NCI-H2029 (cell line): ENCODE data around the gene ZFP1.
"Not testable (repeated sequence)": the region's sequence is repeated elsewhere in the genome, so short reads cannot be mapped to it uniquely, and the experiment has no call there.

Experiments used
- DNase-seq: peaks from one replicate; lab custom pipeline; 2025; lab: John Stamatoyannopoulos, UW

The ZFP1 gene

DNA sequence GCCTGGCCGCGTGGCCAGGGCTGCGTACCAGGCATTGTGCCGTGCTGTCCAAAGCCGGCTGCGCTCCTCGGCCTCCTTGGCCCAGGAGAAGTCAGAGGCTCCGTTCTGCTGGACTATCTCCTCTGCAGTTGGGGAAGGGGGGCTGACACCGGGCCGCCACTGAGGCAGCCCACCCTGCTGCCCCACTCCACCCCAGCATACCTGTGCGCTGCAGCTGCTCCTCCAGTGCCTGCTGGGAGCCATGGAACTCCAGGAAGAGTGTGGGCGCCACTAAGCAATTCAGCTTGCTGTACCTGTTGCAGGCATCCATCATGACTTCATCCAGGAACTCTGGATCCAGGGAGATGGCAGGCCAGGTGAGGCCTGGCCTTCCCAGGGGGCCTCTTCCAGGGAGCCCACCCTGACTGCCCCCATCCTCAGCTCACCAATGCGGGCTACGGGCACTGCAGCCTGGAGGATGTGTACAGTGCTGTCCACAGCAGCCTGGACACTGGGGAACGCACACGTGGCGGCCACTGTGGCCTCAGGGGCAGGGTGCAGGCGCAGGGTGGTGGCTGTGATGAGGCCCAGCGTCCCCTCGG lies 34.7 kb upstream of the ZFP1 start:
- no peak for DNase-seq

DNA sequence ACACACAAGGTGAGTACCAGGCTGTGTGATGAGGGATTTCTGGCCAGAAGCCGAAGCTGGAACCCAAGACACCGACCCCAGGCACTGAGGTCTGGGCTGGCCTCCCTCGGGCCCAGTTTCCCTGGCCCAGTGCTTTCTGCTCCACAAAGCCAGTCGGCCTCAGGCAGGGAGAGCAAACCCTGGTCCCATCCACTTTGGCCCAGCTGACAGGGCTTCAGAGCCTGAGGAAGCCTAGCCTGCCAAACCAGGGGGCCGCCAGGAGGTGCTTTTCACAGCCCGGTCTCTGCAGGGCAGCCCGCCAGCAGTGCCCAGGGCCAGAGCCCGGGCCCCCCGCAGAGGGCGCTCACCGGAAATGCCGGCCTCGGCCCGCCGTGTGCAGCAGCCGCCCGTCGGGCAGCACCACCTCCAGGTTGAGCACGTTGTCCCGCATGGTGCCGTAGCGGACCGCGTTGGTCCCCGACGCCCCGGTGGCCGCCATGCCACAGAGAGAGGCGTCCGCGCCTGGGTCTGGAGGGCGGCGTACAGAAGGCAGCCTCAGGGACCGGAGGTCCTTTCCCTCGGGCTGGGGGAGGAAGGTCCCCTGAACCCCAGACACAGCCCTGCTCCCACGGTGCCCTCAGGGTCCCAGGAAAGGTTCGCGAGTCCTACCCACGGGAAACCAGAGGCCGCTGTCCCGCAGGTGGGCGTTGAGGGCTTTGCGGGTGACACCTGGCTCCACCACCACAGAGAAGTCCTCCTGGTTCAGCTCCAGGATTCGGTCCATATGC lies 34.0 kb upstream of the ZFP1 start:
- DNase-seq: peak; percentile 43

DNA sequence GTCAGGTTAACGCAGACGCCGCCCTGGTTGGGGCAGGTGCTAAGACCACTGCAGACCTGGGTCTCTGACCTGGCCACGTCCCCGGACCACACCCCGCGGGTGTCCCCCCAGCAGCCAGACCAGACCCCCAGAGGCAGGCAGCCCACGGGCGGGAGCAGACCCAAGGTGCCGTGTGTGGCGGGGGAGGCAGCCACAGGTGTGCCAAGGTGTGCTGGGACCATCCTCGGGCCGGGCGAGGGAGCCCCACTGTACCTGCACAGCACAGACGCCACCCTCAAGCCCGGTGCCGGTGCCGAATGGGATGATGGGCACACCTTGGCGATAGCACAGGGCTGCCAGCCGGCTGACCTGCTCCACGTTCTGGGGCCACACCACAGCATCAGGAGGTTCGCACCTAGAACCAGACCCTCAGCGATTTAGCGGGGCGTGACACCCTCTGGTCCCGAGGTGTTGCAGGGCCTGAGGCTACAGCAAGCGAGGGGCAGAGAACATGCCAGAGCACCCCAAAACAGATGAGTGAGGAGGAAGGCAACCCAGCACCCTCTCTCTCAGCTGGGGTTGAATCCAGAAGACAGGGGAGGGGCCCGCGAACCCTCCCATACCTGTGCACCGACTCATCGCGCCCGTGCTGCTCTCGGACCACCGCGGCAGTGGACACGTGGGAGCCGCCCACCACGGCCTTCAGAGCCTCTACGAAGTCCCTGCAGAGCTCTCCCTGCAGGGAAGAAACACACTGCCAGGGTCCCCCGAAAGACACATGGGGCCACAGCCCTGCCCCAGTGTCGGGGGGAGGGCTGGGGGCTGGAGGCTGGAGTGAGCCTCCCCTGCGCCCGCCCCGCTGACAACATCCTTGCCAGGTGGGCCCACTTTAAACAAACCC lies 33.1 kb upstream of the ZFP1 start:
- no peak for DNase-seq

DNA sequence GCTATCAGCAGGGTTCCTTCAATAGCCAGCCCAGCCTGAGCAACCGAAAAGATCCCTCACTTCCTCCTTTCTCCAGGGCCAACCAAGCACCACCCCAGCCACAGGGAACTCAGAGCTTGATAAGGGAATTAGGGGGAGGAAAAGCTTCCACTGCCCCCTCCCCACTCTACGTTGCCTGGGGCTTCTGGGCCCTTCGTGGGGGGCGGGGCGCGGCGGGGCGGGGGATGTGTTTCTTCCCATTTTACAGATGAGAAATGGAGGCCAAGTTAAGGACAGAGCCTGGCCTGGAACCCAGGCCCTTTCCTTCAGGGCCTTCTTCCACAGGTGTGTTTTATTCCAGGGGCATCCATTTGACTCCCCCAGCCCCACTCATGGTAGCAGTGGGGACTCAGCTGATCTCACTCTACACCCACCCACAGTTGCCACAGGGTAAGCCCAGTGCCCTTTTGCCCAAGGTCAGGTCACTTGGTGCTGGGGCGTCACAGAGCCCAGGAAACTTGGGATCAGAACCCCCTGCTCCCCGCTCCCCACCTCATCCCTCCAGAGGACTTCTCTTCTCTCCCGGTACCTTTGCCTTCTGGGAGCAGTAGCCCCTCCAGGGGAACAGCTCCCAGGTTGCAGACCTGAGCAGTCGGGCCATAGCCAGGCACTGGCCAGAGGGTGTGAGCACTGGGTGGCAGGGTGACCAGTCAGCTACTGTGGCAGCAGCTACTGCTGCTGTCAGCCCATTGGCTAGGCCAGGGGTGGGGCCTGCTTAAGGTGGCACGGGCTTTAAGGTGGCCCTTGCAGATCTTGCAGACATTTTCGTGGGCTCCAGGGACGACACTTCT lies 32.0 kb upstream of the ZFP1 start, which contains the start of gene LDHD:
LDHD (minus strand) TSS at position 700 of the 830 bp plus-strand sequence; CDS start at position 640, 60 bp downstream.
- no peak for DNase-seq

DNA sequence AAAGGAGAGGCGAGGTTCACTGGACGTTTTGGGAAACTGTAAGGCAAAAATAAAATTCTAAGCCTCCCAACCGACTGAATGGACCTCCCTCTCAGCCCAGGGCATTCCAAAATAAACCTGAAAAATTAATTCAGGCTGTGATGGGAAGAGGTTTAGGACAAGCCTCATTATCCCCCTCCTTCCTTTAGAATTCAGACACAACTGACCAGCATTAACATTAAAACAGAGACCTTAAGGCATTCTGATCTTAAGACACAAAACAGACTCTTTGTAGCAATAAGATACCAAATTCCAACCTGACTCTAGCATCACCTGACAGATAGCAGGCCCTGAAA lies 31.4 kb upstream of the ZFP1 start:
- DNase-seq: no peak

DNA sequence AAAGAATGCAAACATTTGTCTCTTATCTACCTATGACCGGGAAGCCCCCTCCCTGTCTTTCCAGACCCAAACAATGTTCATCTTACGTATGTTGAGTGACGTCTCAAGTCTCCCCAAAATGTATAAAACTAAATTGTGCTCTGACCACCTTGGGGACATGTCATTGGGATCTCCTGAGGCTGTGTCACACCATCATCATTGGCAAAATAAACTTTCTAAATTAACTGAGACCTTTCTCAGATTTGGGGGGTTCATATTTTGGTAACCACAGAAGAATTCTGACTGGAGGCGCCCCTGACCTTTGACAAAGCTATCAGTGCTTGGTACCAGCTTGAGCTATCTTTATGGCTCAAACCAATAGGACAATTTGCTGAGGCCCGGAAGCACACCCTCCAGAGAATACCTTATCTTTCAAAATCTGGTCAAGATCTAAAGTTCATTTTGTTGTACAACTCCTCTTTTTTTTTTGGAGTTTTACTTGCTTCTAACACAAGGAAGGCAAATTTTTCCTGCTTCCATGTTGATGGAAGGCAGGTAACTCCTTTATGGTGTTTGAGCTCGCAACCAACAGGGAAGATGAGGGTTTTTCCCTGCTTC lies 29.3 kb upstream of the ZFP1 start:
- no peak for DNase-seq

DNA sequence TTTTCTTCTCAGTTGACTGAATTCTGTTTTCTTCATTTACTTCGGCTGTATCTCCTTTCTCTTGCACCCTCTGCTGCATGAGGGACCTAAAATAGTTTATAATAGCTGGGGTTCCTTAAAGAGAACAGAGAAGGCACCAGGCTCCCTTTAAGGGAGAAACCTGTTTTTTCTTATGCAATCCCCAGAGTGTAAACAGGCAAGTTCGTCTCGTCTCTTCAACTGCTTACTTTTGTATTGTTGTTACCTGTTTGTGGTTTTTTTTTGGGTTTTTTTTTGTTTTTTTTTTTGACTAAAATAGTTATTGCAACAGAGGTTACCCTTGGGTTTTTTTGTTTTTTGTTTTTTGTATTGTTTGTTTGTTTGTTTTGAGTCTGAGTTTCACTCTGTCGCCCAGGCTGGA lies 28.1 kb upstream of the ZFP1 start:
- DNase-seq: no peak

DNA sequence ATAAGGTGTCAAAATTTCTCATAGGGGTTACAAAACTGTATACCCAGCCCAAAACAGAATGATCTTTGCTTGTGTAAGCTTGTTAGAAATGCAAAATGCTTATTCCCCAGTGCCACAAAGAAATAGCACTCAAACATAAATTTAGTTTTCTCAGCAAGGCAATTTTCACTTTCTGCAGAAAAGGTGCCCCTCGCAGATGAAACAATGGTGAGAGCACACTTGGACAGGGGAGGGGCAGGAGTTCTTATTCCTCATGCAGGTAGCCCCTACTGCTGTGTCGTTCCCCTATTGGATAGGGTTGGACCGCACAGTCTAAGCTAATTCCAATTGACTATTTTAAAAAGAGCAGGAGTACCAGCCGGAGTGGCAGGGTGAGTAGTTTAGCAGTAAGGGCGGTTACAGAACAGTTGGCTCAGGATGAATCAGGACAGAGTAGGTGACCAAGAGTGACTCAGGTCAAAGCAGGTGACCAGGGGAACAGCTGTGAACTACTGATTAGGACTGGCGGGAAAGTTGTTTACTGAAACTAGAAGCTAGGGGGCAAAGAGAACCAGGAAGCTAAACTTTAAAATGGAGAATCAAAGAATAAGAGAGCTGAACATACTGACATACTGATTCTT lies 26.3 kb upstream of the ZFP1 start:
- DNase-seq: no peak

DNA sequence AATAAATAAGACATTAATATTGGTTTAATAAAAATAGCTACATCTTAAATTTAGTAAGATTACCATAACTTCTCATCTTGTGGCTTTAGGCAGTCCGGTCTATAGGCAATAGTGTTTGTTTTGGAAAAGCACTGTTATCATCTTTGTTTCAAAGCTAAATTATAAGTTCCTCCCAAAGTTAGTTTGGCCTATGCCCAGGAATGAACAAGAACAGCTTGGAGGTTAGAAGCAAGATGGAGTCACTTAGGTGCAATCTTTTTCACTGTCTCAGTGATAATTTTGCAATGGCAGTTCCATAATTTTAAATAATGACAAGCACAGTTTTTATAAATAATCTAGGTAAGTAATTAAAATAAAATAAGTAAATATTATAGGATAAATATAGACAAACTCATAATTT lies 25.7 kb upstream of the ZFP1 start:
- no peak for DNase-seq

DNA sequence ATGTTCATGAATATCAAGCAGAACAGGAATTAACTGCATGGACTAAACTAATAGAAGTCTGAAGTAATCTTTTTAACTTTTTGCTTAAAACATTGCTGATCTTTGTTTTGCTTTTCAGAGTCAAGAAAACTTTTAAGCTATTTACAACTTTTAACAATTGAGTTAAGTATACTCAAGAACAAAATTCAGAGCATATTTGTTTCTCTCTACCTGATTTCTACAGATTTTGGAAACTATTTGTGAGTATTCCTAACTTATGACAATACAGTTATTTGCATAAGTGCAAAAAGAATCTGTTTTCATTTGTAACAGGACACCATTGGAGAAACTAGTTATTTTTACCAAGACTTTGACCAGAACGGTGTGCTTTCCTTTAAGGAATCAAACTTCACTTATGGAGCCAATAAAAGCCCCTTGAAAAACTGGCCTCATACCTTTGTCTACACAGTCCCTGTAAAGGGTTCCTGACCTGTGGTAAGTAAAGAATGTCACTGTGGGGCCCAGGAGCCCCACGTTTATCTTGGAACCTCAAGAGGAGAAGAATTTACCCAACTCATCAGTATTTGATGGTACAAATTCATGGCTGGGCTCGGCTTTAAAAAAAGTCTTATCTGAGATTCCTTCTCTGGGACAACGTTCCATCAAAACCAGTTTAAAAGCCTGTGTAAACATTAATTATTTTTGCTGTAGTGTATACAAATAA lies 20.5 kb upstream of the ZFP1 start:
- no peak for DNase-seq

DNA sequence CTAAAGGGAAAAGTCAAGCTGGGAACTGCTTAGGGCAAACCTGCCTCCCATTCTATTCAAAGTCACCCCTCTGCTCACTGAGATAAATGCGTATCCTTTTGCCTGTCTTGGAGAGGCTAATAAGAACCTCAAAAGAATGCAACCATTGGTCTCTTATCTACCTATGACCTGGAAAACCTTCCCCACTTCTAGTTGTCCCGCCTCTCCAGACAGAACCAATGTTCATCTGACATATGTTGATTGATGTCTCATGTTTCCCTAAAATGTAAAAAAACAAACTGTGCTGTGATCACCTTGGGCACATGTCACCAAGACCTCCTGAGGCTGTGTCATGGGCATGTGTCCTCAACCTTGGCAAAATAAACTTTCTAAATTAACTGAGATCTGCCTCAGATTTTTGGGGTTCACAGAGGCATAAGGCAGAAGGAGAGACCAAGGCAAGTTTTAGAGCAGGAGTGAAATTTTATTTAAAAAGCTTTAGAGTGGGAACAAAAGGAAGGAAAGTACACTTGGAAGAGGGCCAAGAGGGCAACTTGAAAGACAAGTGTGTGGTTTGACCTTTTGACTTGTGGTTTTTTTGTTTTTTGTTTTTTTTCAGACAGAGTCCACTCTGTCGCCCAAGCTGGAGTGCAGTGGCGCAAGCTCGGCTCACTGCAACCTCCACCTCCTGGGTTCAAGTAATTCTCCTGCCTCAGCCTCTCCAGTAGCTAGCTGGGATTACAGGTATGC lies 18.7 kb upstream of the ZFP1 start:
- DNase-seq: not testable (repeated sequence)

DNA sequence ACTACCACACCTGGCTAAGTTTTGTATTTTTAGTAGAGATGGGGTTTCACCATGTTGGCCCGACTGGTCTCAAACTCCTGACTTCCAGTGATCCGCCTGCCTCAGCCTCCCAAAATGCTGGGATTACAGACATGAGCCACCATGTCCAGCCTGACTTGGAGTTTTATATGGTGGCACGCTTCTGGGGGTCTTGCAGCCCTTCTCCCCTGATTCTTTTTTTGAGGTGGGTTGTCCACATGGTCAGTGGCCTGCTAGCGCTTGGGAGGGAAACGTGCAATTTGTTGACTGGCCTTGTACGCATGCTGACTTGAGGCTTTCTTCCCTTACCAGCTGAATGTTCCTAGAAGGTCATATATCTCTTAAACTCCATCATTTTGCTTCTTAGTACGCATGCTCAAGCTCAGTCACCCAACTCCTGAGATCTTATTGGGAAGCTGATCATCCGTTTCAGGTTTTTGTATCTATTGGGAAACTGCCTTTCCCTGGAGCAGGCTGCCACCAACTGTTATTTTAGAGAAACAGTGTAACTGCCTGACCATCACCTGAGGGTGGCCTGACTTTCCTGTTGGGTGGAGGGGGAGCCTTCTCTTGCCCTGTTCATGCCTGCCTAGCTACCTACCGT lies 18.1 kb upstream of the ZFP1 start:
- no peak for DNase-seq

DNA sequence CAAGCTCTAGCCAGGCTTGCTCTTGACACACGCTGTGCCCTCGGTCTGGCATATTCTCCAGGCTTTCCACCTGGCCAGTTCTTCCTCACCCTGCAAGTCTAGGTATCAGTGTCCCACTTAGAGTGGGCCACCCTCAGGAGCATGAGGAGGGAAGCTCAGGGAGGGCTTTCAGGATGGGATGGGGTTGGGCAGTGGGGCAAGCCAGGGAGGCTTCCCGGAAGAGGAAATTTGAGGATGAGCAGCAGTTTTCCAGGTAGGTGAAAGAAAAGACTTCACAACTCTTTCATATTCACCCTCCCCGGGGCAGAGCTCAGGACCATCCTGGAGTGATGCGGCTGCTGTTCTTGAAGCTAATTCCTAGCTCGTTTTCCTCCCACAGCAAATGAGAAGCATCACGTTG lies 17.2 kb upstream of the ZFP1 start:
- no peak for DNase-seq

DNA sequence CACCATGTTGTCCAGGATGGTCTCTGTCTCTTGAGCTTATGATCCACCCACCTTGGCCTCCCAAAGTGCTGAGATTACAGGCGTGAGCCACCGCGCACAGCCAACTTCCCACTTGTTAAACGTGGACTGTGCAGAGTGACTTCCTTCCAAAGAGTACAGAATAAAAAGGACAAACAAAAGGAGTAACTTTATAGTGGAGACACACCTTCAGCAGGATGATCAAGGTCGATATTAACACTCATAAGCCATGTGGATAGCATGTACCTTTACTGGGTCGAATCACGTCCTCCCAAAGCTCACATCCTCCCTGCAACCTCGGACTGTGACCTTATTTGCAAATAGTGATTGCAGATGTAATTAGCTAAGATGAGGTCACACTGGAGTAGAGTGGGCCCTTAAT lies 10.1 kb upstream of the ZFP1 start:
- DNase-seq: no peak

DNA sequence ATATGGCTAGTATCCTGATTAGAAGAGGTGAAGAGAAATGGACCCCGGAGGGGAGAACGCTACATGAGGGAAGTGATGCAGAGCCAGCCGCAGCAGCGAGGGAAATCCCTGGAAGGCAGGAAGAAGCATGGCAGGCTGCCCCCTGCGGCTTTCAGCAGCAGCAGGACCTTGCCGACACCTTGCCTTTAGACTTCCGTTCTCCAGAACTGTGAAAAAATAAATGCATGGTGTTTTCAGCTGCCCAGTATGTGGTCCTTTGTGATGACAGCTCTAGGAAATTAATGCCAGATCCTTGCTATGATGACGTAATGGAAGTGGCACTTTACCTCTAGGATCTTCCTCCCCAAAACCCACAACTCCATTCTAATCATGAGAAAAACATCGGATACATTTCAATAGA lies 9.7 kb upstream of the ZFP1 start:
- no peak for DNase-seq

DNA sequence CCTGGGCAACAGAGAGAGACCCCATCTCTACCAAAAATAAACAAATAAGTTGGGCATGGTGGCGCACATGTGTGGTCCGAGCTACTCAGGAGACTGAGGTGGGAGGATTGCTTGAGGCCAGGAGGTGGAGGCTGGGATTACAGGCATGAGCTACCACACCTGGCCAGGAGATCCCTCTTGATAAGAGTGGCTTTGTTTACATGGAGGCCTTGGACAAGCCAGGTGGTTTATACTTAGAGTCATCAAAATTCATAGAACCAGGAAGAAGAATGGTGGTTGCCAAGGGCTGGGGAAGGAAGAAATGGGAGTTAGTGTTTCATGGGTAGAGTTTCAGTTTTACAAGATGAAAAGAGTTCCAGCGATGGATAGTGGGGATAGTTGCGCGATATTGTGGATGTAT lies 8.8 kb upstream of the ZFP1 start:
- peak; percentile 35 for DNase-seq

DNA sequence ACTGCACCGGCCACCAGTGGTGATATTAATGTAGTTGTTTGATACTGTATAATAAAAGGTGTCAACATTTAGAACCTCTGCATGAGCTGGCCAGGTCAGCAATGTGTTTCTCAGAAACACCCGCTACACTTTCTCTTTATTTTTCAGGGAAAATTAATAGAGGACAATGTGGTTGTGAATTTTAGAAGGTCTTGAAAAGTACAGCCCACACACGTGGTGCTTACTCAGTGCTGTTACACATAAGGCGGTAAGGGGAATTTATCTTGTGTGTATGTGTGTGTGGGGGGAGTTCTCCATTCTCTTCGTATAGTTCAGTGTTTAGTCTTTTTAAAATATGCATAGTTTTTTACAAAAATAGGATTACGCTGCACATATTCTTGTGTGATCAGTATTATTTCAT lies 4.4 kb upstream of the ZFP1 start:
- no peak for DNase-seq

DNA sequence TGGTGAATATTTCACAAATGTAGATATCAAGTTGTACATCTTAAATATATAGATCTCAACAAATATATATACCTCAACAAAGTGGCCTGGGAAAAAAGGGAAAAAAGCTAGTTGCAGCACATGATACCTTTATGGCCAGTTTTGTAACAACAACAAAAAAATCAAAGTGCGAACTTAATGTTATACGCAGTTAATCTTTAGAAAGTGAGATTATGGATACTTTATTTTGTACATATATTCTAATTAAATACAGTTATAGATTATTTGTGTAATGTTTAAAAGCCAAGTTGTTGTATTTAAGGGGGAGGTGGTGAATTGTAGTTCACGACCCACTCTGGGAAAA lies 385 bp upstream of the ZFP1 start:
- no peak for DNase-seq

DNA sequence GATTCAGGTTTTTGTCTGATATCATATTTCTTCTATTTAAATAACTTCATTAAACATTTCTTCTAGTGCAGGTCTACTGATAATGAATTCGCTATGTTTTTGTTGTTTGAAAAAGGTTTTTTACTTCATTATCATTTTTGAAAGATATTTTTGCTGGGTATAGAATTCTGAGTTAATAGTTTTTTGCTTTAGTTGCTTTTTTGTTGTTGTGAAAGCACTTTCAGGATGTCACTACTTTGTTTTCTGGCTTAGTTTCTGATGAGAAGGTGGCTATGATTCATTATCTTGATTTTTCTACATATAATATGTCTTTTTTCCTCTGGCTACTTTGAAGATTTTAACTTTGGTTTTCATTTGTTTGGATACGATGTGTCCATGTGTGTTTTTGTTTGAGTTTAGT lies 3.5 kb downstream of the ZFP1 start:
- DNase-seq: no peak

DNA sequence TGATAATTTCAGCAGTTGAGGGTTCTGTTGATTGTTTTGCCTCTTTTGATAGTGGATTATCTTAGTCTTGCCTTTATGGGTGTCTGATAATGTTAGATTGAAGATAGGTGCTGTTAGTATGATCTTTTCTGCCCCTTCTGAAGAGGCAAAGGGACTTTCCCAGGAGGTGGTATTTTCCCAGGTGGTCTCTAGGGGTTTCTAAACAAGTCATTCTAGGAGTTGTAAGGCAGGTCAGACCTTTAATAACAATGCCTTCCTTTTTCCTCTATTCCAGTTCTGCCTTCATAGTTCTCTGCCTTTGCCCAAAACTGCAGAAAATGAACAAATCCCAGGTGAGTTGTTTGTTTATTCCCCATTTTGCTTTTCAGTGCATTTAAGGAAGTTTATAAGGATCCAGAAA lies 4.3 kb downstream of the ZFP1 start:
- no peak for DNase-seq
